CD8-positive, alpha-beta memory T cell (primary cell): ENCODE results near the gene SLC16A8. TPM values are rescaled to one million over a fixed set of nuclear protein-coding genes. Genes with fewer than 3 reads are reported as not detected.
"Not testable (repeated sequence)": the region's sequence is repeated elsewhere in the genome, so short reads cannot be mapped to it uniquely, and the experiment has no call there.

Source experiments
- CTCF ChIA-PET: fragments of 350-600 bp; sonication (Branson Sonifier 250); formaldehyde crosslinking; loops from one replicate; lab custom pipeline; 2021; ENCODE audit warnings: antibody characterized with exemption; lab: Charles Lee
- POLR2A ChIA-PET: fragments of 350-600 bp; sonication (Branson Sonifier 250); formaldehyde crosslinking; loops from one replicate; lab custom pipeline; 2021; ENCODE audit warnings: antibody characterized with exemption; lab: Charles Lee
- DNase-seq, 5 donors: peaks; one replicate each; pipeline versions ENCODE4 v3.0.0 to v3.0.0-alpha.2; 2020 to 2022; ENCODE audit warnings: mixed read lengths in 1 of 5
- H3K27ac ChIP-seq: one replicate; pipeline ENCODE4 v1.7.0; 2013; ENCODE audit warnings: low read depth, mild to moderate bottlenecking, low read length, moderate library complexity
- H3K27me3 ChIP-seq: 2 replicates; pipeline ENCODE4 v1.7.0; 2013; ENCODE audit warnings: low read length, mild to moderate bottlenecking; ENCODE audit not compliant: insufficient read depth, poor library complexity, severe bottlenecking
- H3K36me3 ChIP-seq: 2 replicates; pipeline ENCODE4 v1.7.0; 2013; ENCODE audit warnings: mild to moderate bottlenecking, low read length, moderate library complexity; ENCODE audit not compliant: insufficient read depth
- H3K4me1 ChIP-seq: 2 replicates; pipeline ENCODE4 v1.7.0; 2013; ENCODE audit warnings: mild to moderate bottlenecking, low read length, moderate library complexity; ENCODE audit not compliant: insufficient read depth
- H3K4me3 ChIP-seq: 2 replicates; pipeline ENCODE4 v1.7.0; 2013; ENCODE audit warnings: mild to moderate bottlenecking, low read length
- H3K9me3 ChIP-seq: 2 replicates; pipeline ENCODE4 v1.7.0; 2013; ENCODE audit warnings: mild to moderate bottlenecking, low read length
- H3K27ac Mint-ChIP-seq, 8 donors: one replicate each; pipeline ENCODE4 v1.8.0; 2020 to 2021; ENCODE audit warnings: mixed read lengths in 8 of 8, mild to moderate bottlenecking in 6 of 8, inconsistent platforms in 3 of 8, moderate library complexity in 3 of 8
- H3K27me3 Mint-ChIP-seq, 2 donors: one replicate each; pipeline ENCODE4 v1.8.0; 2020 to 2021; ENCODE audit warnings: mixed read lengths in 2 of 2, mild to moderate bottlenecking in 1 of 2, moderate library complexity in 1 of 2
- H3K36me3 Mint-ChIP-seq, 3 donors: one replicate each; pipeline ENCODE4 v1.8.0; 2020 to 2021; ENCODE audit warnings: mixed read lengths in 3 of 3, inconsistent platforms in 1 of 3, mild to moderate bottlenecking in 1 of 3
- H3K4me1 Mint-ChIP-seq, 3 donors: one replicate each; pipeline ENCODE4 v1.8.0; 2020 to 2021; ENCODE audit warnings: mixed read lengths in 3 of 3, inconsistent platforms in 1 of 3, mild to moderate bottlenecking in 1 of 3
- H3K4me3 Mint-ChIP-seq, 7 donors: one replicate each; pipeline ENCODE4 v1.8.0; 2020 to 2021; ENCODE audit warnings: mixed read lengths in 7 of 7, mild to moderate bottlenecking in 6 of 7, moderate library complexity in 4 of 7, inconsistent platforms in 2 of 7
- H3K9me3 Mint-ChIP-seq, 5 donors: one replicate each; pipeline ENCODE4 v1.8.0; 2020 to 2022; ENCODE audit warnings: mixed read lengths in 5 of 5, mild to moderate bottlenecking in 3 of 5, moderate library complexity in 2 of 5, inconsistent platforms in 1 of 5
- polyA plus RNA-seq: library from polyadenylated mRNA; unstranded; fragments of 300-500 nt; fragmentation: Illumina TruSeq; gene quantifications from one replicate; pipeline ENCODE4 v1.2.3, GENCODE V29; 2021
- total RNA-seq, 2 experiments: library from RNA; stranded (reverse); gene quantifications; one replicate each; pipeline ENCODE4 v1.2.3, GENCODE V29; 2021

SLC16A8 gene
- total and polyA plus RNA-seq, 3 experiments from 2014 or later = 0.35 TPM; not detected in 2

- Mint-ChIP-seq H3K27me3 (peaks cover 0 to 2% of the 10 kb centered on the region in 2 donors), H3K9me3 (no peaks in the 10 kb centered on the region), H3K27ac (no peak overlapping the region), H3K4me3 (no peak overlapping the region), H3K36me3 (peaks cover 0 to 1% (median 0%) of the 10 kb centered on the region in 3 donors), H3K4me1 (peaks cover 0 to 2% (median 0%) of the 10 kb centered on the region in 3 donors)
- Histone ChIP-seq H3K4me1 (no peaks in the 10 kb centered on the region), H3K27me3 (no peaks in the 10 kb centered on the region), H3K36me3 (no peaks in the 10 kb centered on the region), H3K4me3 (no peak overlapping the region), H3K27ac (no peak overlapping the region), H3K9me3 (no peaks in the 10 kb centered on the region)
- ChIA-PET POLR2A (interaction anchor here (0.6 kb wide), 1 partner anchor 65 kb away, joined by 7 read pairs; no protein-coding TSS in a partner anchor), CTCF (interaction anchor here (2.3 kb wide), 1 partner anchor 14 kb away, joined by 8 read pairs; no protein-coding TSS in a partner anchor)
- no peak for DNase-seq
These were observed 45.6 kb downstream of the SLC16A8 start for GRCh38 chr22:38038426-38038825.

- H3K27me3 ChIP-seq, H3K4me3 ChIP-seq, H3K27ac Mint-ChIP-seq, H3K9me3 Mint-ChIP-seq, H3K36me3 ChIP-seq, H3K36me3 Mint-ChIP-seq, H3K4me1 ChIP-seq, H3K4me3 Mint-ChIP-seq, H3K4me1 Mint-ChIP-seq, DNase-seq, H3K27ac ChIP-seq, H3K9me3 ChIP-seq, H3K27me3 Mint-ChIP-seq: not testable (repeated sequence)
- POLR2A ChIA-PET = interaction anchor here (0.6 kb wide), 1 partner anchor 66 kb away, joined by 7 read pairs; no protein-coding TSS in a partner anchor
- CTCF ChIA-PET = interaction anchor here (2.3 kb wide), 1 partner anchor 14 kb away, joined by 8 read pairs; no protein-coding TSS in a partner anchor
These were observed 46.4 kb downstream of the SLC16A8 start for GRCh38 chr22:38037367-38038150.

GRCh38 chr22:38036392-38037062 is 47.5 kb downstream of the SLC16A8 start:
- POLR2A ChIA-PET = no interaction called here
- H3K9me3 ChIP-seq = no peaks in the 10 kb centered on the region
- Mint-ChIP-seq H3K27me3 (peaks cover 0 to 2% of the 10 kb centered on the region in 2 donors), H3K27ac (peak overlapping the region in 3 of 8 donors; percentile 26 to 89 (median 67)), H3K36me3 (peaks cover 0 to 1% (median 0%) of the 10 kb centered on the region in 3 donors), H3K9me3 (no peaks in the 10 kb centered on the region), H3K4me3 (no peak overlapping the region), H3K4me1 (peaks cover 0 to 2% (median 0%) of the 10 kb centered on the region in 3 donors)
- CTCF ChIA-PET = interaction anchor here (2.3 kb wide), 1 partner anchor 15 kb away, joined by 8 read pairs; no protein-coding TSS in a partner anchor
- no peaks in the 10 kb centered on the region for H3K36me3 ChIP-seq
- no peak overlapping the region for H3K4me3 ChIP-seq
- no peak overlapping the region for H3K27ac ChIP-seq
- no peak for DNase-seq
- H3K27me3 ChIP-seq = no peaks in the 10 kb centered on the region
- no peaks in the 10 kb centered on the region for H3K4me1 ChIP-seq

GRCh38 chr22:38035530-38035885 is 48.5 kb downstream of the SLC16A8 start:
- Mint-ChIP-seq H3K27ac (peak overlapping the region in 1 of 8 donors; percentile 96), H3K4me1 (peaks cover 0 to 2% (median 0%) of the 10 kb centered on the region in 3 donors), H3K9me3 (no peaks in the 10 kb centered on the region), H3K4me3 (peak overlapping the region in 1 of 7 donors; percentile 83), H3K27me3 (no peaks in the 10 kb centered on the region), H3K36me3 (peaks cover 0 to 1% (median 0%) of the 10 kb centered on the region in 3 donors)
- H3K36me3 ChIP-seq = no peaks in the 10 kb centered on the region
- H3K9me3 ChIP-seq = no peaks in the 10 kb centered on the region
- H3K27me3 ChIP-seq = no peaks in the 10 kb centered on the region
- H3K4me1 ChIP-seq = no peaks in the 10 kb centered on the region
- CTCF ChIA-PET = interaction anchor here (4.7 kb wide), 1 partner anchor 17 kb away, joined by 17 read pairs; no protein-coding TSS in a partner anchor
- H3K27ac ChIP-seq = no peak overlapping the region
- H3K4me3 ChIP-seq = no peak overlapping the region
- POLR2A ChIA-PET = no interaction called here
- DNase-seq = no peak

GRCh38 chr22:38034884-38035529 is 49.0 kb downstream of the SLC16A8 start:
- Mint-ChIP-seq H3K36me3 (peaks cover 0 to 1% (median 0%) of the 10 kb centered on the region in 3 donors), H3K4me3 (peak overlapping the region in 1 of 7 donors; percentile 83), H3K4me1 (peaks cover 0 to 2% (median 0%) of the 10 kb centered on the region in 3 donors), H3K27ac (peak overlapping the region in 1 of 8 donors; percentile 96), H3K9me3 (no peaks in the 10 kb centered on the region), H3K27me3 (no peaks in the 10 kb centered on the region)
- Histone ChIP-seq H3K4me3 (no peak overlapping the region), H3K27me3 (no peaks in the 10 kb centered on the region), H3K36me3 (no peaks in the 10 kb centered on the region), H3K27ac (peak overlapping the region; percentile 54), H3K4me1 (no peaks in the 10 kb centered on the region), H3K9me3 (no peaks in the 10 kb centered on the region)
- ChIA-PET POLR2A (no interaction called here), CTCF (interaction anchor here (4.7 kb wide), 1 partner anchor 17 kb away, joined by 17 read pairs; no protein-coding TSS in a partner anchor)
- DNase-seq = no peak

GRCh38 chr22:38034278-38034882 is 49.6 kb downstream of the SLC16A8 start:
- peaks cover 0 to 1% (median 0%) of the 10 kb centered on the region in 3 donors for H3K36me3 Mint-ChIP-seq
- POLR2A ChIA-PET = no interaction called here
- no peak overlapping the region for H3K27ac Mint-ChIP-seq
- Histone ChIP-seq H3K9me3 (no peaks in the 10 kb centered on the region), H3K4me1 (no peaks in the 10 kb centered on the region), H3K27ac (peak overlapping the region; percentile 54), H3K36me3 (no peaks in the 10 kb centered on the region), H3K4me3 (no peak overlapping the region), H3K27me3 (no peaks in the 10 kb centered on the region)
- H3K27me3 Mint-ChIP-seq = no peaks in the 10 kb centered on the region
- no peak for DNase-seq
- H3K4me1 Mint-ChIP-seq = peaks cover 0 to 2% (median 0%) of the 10 kb centered on the region in 3 donors
- no peak overlapping the region for H3K4me3 Mint-ChIP-seq
- no peaks in the 10 kb centered on the region for H3K9me3 Mint-ChIP-seq
- CTCF ChIA-PET = interaction anchor here (4.7 kb wide), 1 partner anchor 18 kb away, joined by 17 read pairs; no protein-coding TSS in a partner anchor

GRCh38 chr22:38033522-38034277 is 50.3 kb downstream of the SLC16A8 start:
- no peak for DNase-seq
- H3K36me3 ChIP-seq = no peaks in the 10 kb centered on the region
- no peaks in the 10 kb centered on the region for H3K27me3 ChIP-seq
- no peak overlapping the region for H3K4me3 Mint-ChIP-seq
- no peaks in the 10 kb centered on the region for H3K9me3 ChIP-seq
- H3K36me3 Mint-ChIP-seq = peaks cover 0 to 1% (median 0%) of the 10 kb centered on the region in 3 donors
- peaks cover 0 to 2% (median 0%) of the 10 kb centered on the region in 3 donors for H3K4me1 Mint-ChIP-seq
- no peaks in the 10 kb centered on the region for H3K4me1 ChIP-seq
- H3K27ac ChIP-seq = peak overlapping the region; percentile 54
- CTCF ChIA-PET = interaction anchor here (4.7 kb wide), 1 partner anchor 19 kb away, joined by 17 read pairs; no protein-coding TSS in a partner anchor
- H3K27ac Mint-ChIP-seq = no peak overlapping the region
- H3K4me3 ChIP-seq = no peak overlapping the region
- H3K9me3 Mint-ChIP-seq = no peaks in the 10 kb centered on the region
- no peaks in the 10 kb centered on the region for H3K27me3 Mint-ChIP-seq
- POLR2A ChIA-PET = no interaction called here
